Measurements from ENCODE around the gene COL11A1.
A peak's percentile ranks its signal among the peaks of the same experiment; 100 is the strongest.

Gene COL11A1

DNA sequence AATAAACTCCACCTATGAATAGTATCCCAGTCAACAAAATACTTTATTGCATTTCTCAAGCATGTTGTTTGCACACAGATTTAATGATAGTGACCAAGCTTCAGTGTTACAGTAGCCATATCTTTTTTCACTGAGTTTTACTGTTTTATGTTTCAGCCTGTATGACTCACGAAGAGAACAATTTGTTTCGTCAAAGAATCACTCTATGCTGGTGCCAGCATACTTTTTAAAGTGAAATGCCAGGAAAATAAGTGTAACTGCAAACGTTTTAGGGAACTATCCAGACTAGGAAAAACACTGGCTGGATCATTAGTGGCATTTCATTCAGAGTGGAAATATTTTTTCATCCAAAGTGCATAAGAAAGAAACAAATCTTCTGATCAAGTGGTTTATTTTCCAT, 210.8 kb downstream of the COL11A1 start:
- DNase-seq, result no peak

DNA sequence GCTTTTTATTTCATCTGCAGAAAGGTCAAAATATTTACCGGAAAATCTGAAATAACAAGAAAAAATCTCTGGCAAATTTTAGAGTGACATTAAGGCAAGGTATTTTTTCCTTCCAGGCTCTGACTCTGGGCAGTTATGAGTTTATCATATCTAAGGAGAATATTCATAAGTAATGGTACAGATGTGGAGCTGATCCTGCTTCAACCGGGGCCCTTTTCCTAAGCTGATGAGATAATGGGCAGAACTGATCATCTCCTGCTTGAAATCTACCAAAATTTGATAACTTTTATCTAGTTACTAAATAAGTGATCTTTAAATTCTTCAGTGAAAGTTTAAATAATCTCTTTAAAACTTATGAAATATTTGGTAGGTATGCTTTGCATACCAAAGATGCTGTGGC, 211.6 kb downstream of the COL11A1 start:
- no peak for DNase-seq

DNA sequence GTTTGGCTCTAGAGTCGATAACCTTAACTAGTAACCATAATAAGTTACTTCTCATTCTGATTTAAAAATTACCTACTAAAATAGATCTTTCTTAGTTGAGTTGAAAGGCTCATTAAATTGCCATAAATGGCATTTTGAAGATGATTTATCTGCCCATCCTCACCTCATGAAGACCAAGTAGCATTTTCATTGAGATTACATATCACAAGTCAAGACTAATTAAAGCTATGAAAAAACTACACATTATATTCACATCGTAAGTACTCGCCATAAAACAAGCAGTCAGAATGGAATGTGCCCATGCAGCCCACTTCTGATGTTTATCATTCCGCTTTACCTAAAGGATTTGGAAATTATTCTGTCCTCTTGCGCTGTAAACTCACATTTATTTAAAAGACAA, 212.0 kb downstream of the COL11A1 start:
- no peak for DNase-seq

DNA sequence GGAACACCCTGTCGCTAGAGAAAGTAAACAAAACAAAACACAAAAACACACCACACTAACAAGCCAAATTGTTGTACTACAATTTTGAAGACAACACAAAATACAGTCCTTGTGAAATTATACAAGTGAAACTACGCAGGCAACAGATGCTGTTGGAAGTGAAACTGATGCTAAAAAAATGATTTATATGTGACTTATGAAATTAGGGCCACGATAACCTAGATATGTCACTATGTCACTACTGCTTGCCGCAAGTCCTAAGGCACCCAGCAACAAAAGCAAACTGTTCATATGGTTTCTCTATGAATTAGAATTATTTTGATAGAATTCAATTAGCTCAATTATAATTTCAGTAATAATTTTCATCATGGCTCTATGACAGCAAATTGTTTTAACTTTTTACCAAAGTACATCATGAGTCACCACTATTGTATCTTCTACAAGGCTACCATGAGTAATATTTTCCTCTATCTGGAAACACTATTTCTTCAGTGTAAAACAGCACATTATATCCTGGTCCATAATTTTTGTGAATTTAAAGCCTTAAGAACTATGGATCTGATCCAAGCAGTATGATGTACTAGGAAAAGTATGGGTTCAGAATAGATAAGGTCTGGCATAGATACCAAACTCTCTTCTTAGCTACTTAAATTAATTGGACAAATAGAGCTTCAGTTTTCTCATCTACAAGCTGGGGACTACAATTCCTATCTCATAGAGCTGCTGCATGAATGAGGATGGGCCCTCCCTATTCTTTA, 216.3 kb downstream of the COL11A1 start:
- DNase-seq, result no peak

DNA sequence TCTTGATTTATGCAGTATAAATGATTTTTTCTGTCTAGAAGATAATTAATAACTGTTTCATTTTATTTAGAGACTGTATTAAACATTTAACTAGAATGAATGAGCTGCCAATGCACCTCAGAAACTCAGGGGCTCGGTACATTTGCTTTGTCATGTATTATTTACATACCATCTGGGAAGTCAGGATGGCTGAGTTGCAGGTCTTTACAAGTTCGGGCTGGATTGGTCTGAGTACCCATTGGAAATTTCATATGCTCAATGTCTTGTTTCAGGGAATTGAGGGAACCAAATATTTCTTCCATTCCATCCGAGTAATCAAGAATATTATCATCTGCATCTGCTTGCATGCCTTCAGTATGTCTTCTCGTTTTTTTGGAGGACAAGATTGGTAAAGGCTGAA, 221.7 kb downstream of the COL11A1 start:
- DNase-seq, result no peak

DNA sequence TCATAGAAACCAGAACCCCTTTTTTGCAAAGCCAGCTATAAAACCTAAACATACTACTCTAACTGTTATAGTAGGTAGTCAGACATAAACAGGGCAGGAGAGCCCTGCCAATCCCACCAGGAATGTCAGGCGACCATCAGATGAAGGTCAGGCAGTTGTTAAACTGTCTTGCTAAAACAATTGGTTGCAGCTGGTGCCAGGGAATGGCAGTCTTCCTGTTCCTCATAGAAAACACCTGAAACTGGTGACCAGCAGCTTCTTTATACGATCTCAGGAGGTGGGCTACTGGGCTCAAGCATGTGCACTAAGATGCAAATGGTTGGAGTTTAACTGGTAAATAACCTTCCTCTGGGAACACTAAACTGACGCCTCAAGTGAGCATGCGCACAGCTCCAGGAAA, 224.1 kb downstream of the COL11A1 start:
- DNase-seq, result no peak

DNA sequence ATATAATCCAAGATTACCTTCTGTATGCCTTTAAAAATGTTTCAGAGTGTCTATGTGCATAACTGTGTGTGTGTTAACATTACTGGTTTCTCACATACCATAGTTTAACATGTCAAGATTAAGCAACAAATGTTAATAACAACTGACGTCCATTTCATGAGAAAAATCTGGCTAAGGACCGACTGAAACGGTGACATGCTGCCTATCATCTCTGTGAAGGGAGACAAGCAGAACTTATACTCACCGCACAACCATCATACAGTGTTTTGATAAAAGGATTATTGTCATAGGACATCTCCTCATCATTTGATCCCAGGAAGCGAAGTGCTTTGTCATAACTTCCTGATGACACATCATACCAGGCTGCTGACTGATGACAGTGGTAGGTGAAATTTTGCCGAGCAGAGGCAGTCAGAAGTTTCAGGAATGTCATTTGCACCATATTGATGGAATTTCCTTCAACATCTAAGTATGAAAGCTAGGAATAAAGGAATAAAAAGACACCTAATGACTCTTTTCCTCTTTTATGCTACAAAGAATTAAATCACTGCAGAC, 228.8 kb downstream of the COL11A1 start:
- DNase-seq, result peak in 1 of 2 experiments; percentile 13

DNA sequence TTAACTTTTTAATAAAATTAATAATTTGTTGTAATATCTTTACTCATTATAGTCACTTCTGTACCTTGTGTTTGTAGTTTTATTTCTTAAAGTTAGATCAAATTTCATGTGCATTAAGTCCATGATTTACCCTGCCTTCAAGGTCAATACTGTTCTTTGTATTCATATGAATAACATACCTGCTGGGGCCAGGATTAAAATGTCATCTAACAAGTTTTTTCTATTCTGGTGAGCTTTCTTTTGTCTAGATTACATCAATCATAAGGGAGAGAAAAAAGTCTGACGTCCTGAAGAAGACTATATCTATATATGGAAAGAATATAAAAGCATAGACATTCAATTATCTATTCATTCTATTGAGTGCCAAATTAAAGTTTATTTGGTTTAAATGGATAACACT, 232.6 kb downstream of the COL11A1 start:
- no peak for DNase-seq

DNA sequence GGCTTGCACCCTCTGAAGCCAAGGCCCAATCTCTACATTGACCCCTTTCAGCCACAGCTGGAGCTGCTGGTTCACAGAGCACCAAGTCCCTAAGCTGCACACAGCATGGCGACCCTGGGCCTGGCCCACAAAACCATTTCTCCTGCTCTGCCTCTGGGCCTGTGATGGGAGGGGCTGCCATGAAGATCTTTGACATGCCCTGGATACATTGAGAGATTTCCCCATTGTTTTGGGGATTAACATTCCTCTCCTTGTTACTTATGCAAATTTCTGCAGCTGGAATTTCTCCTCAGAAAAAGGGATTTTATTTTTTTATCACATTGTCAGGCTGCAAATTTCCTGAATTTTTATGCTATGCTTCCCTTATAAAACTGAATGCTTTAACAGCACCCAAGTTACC, 235.8 kb downstream of the COL11A1 start:
- no peak for DNase-seq

DNA sequence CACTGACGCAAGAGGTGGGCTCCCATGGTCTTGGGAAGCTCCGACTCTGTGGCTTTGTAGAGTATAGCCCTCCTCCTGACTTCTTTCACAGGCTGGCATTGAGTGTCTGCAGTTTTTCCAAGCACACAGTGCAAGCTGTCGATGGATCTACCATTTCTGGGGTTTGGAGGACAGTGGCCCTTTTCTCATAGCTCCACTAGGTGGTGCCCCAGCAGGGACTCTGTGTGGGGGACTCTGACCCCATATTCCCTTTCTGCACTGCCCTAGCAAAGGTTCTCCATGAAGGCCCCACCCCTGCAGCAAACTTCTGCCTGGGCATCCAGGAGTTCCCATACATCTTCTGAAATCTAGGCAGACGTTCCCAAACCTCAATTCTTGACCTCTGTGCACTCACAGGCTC, 236.2 kb downstream of the COL11A1 start:
- no peak for DNase-seq

DNA sequence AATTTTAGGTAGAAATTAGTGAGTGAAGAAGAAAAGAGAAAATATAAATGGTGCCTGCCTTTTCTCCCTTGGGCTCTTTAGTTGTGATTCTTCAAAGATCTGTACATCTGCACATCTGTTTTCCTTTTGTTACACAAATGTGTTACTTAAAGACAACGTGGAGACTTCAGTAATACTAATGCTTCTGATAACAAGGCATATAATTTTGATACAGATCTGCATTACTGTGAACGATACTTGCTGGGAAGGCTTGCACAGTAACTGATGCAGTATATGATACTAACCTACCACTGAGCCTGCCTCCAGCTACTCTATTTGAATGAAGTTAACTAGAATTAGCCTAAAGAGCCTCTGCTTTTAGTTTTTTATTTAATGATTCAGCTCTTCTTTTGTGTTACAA, 244.6 kb downstream of the COL11A1 start:
- no peak for DNase-seq

DNA sequence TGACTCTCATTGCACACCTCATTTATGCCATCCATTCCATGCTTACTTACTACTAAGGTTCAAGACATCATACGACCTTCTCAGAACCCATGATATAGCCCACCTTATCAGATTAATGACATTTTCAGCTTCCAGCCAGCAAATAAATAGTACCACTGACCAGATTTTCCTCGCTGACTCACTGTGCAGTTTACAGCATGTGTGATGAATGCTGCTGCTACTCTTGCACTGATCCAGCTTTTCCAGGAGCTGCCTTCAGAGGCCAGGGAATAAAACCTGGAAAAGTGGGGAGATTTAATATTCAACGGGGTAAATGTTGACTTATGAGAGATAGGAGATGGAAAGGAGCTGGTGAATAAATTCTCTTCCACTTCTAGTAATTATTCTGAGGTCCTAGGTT, 247.1 kb downstream of the COL11A1 start:
- DNase-seq, result no peak

DNA sequence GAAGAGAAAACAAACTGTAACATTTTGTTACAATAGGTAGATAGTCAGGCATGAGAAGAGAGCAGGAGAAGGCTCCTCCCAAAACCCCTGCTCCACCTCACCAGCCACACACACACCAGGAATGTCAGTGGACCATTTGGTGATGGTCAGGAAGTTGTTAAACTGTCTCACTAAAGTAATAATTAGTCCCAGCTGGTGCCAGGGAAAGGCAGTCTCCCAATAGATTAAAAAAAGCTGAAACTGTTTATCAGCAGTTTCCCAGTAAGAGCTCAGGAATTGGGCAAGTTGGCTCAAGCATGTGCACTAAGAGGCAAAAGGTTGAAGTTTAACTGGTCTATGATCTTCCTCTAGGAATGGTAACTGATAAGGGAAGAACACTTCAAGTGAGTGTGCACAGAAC, 249.6 kb downstream of the COL11A1 start:
- DNase-seq, result no peak

DNA sequence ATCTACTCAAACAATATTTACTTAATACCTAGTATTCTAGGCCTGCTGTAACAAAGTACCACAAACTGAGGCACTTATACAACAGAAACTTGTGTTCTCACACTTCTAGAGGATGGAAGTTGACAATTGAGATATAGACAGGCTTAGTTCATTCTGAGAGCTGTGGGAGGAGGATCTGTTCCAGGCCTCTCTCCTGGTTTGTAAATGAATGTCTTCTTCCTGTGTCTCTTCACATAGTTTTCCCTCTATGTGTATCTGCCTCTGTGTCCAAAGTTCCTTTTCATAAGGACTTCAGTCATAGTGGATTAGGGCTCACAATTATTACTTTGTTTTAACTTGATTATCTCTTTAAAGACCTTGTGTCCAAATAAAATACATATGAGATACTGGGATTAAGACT, 251.1 kb downstream of the COL11A1 start:
- no peak for DNase-seq

DNA sequence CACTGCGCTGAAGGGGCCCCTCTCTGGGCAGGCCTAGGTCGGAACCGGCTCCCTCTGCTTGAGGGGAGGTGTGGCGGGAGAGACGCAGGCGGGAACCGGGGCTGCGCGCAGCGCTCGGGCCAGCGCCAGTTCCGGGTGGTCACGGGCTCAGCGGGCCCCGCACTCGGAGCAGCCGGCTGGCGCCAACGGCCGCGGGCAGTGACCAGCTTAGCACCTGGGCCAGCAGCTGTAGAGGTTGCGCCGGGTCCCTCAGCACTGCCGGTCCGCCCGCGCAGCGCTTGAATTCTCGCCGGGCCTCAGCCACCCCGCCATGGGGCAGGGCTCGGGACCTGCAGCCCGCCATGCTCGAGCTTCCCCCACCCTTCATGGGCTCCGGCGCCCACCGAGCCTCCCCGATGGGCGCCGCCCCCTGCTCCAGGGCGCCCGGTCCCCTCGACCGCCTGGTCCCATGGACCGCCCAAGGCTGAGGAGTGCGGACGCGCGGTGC, 254.6 kb downstream of the COL11A1 start:
- no peak for DNase-seq

DNA sequence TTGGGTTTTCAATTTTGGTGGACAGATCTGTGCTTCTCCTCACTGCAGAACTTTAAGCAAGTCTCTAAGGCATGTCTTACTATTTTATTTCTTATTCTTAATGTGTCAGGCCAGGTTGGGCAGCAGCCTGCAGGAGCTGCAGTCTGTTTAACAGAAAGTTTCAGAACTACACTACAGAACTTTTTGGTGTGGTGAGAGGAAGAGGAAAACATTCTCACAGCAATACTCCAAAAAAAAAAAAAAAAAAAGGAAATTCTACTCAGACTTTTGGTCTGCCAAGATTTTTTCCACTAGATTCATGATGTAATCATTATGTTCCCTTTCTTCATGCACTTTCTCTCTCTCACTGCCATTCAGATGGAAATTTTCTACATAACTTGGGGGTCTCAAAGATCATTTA, 255.2 kb downstream of the COL11A1 start:
- DNase-seq, result no peak

DNA sequence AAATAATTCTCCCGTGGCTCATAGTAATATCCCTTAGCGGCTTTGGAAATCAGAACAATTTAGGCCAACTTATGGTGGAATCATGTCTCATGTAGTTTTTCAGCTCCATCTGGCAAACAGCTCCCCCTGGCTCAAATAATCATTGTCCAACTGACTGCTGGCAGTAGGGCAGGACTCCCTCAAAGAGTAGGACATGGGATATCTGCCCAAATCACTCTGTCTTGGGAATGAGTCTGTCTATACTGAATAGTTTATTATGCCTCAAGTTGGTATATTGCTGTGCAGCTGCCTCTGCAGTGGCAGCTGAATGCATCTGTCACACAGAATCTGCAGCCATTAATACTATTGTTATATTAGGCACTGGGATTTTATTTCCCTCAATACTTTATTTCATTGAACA, 255.7 kb downstream of the COL11A1 start:
- no peak for DNase-seq

DNA sequence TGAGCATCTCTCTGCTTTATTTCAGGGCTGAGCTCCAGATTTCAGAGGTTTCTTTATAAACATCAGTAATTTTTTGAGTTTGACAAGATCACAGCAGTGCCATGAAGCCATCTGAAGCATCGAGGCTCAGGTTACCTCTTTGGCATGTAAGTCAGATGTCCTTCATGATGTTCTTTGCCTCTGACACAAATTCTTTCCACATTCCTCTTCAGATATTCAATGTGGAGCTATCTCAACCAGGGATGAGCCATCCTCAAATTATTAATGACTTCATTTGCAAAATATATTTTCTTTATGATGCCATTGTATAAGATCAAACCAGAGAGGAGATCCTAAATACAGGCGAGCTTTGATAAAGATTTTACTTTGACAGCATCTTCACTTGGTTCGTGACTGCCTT, 256.7 kb downstream of the COL11A1 start:
- no peak for DNase-seq

DNA sequence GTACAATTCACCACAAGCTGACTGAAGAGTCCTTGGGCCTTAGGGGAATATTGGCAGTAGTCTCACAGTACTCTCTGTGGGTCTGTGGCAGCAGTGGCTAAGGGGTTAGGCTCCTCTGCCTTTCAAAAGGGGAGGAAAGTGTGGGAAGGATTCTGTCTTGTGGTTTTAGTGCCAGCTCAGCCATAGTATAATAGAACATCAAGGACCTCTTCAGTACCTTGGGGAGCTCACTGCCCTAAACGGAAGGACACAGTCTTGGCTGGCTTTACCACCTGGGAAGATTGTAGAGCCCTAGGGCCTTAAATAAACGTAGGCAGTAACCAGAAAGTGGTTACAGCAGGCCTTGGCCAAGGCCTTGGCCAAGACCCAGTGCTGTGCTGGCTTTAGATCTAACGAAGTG, 265.7 kb downstream of the COL11A1 start:
- no peak for DNase-seq

DNA sequence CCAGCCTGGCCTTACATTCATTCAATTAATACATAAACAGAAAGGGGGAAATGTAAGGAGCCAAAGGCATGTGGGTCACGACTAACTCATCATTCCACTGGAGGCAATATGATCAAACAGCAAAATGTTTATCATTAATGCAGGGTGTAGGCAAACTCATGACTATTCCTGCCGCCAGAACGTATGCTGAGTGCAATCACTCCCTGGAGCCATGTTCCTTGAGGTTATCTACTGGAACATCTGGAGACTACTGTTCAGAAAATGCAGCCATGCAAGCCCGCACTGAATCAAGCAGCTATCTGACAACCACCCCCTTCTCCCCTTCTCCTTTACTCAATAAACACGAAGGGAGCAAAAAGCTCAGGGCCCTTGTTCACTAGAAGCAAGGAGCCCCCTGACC, 267.6 kb downstream of the COL11A1 start:
- no peak for DNase-seq

DNA sequence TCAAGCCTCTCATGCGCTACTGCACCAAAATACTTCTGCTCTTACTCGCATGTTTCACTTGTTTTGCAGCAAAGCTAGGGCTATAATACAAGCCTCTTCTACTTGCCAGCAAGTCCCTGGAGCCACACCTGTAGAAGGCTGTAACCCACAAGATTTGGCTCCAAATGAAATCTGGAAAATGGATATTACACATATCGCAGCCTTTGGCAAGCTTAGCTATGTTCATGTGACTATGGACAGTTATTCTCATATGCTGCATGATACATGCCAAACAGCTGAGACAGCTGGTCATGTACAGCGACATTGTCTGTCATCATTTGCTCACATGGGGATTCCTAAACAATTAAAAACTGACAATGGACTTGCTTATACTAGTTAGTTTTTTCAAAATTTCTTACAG, 270.3 kb downstream of the COL11A1 start:
- DNase-seq, result no peak

DNA sequence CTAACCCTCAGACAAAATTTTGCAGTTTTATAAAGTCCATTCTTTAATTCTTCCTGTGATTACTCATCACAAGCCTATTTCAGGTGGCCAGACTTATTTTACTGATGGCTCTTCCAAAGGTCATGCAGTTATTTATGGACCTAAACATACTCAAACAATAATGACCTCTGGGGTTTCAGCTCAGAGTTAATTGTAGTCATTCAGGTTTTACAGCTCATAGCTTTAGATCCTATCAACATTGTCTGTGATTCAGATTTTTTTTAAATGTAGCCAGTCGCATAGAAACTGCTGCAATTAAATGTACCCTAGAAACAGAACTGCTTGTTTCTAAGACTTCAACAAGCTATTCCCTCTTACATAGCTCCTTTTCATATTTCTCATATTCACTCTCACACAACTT, 270.8 kb downstream of the COL11A1 start:
- no peak for DNase-seq

DNA sequence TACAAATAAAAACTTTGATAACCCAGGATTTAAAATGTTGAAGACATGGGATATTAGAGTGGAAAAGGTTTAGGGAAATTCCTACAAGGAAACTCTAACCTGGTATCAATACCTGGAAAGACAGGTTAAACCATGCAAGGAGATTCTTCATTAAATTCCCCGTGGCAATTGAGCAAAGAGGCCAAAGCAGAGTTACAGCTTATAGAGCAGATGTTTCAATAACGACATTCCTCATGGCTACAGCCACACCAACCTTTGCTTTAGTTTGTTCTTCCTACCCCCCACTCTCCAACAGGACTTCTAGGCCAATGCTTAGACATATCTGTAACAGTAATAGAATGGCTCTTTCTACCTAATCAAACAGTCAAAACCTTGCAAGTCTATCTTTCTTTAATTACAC, 271.3 kb downstream of the COL11A1 start:
- DNase-seq, result no peak

DNA sequence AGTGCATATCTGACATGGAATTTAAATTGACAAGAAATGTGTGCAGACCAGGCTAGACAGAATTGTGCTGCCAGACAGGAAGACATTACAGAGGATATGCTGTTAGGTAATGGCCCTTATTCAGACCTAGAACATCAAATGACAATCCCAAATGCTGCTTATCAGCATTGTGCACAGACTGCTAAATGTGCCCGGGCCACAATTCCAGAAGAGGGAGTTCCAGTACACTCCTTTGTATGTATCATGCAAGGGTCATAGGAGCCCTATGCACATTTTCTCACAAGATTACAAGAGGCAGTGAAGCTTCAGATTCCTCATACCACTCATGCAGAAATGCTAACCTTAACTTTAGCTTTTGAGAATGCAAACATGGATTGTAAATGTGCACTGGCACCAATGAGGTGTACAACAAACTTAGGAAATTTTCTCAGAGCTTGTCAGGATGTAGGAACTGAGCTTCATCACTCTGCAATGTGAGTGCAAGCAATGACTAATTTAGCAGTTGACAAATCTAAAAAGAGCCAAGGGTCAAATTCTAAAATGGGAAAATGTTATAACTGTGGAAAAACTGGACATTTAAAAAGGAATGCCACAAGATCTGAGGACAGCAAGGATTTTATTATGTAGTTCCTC, 273.5 kb downstream of the COL11A1 start:
- DNase-seq, result no peak

DNA sequence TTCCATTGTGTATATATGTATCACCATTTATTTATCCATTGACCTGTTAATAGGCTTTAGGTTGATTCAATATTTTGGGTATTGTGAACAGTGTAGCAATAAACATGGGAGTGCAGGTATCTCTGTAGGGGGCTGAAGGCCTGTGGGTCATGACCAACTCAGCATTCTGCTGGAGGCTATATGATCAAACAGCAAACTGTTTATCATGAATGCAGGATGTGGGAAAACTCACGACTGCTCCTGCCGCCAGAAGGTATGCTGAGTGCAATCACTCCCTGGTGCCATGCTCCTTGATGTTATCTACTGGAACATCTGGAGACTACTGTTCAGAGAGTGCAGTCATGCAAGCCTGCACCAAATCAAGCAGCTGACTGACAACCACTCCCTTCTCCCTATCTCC, 275.2 kb downstream of the COL11A1 start:
- no peak for DNase-seq
